Measurements from ENCODE around the gene SNX6. TPM values are rescaled to one million over a fixed set of nuclear protein-coding genes. Genes with fewer than 3 reads are reported as not detected.

The SNX6 gene
- total RNA-seq, 1 experiment from 2014 or later, result 69.3 TPM

GRCh38 chr14:34615507-34615906 is 14.4 kb downstream of the SNX6 start:
- Mint-ChIP-seq H3K27me3 (ENCODE audit: low read depth) (no peaks in the 10 kb centered on the region; the same call in 1 of the 2 replicates), H3K4me1 (no peaks in the 10 kb centered on the region), H3K36me3 (ENCODE audit: insufficient read depth in 1 of 3, low read depth in 3 of 3) (peaks cover 9 to 32% (median 25%) of the 10 kb centered on the region in 3 experiments; a peak in 6 of 7 replicates), H3K27ac (0 out of 7 replicates have a peak overlapping the region, but pooled peaks of 1 of the 3 experiments have one; percentile 15), H3K4me3 (no peak overlapping the region), H3K9me3 (no peaks in the 10 kb centered on the region)
- H2BK120ac ChIP-seq (ENCODE audit: low read depth, low read length, poor library complexity, severe bottlenecking), result no peak overlapping the region
- H3K14ac ChIP-seq (ENCODE audit: insufficient read depth, low read length), result no peak overlapping the region
- H4K5ac ChIP-seq (ENCODE audit: insufficient read length, low read depth, low read length), result no peak overlapping the region
- WGBS (ENCODE audit: extremely low coverage, insufficient read length, low lambda C conversion rate), result no CpG with 5 or more reads among the region's 6 CpGs
- DNase-seq, result no peak
- H3K27ac ChIP-seq (ENCODE audit: insufficient read length, low read depth, low read length), result no peak overlapping the region
- H2BK5ac ChIP-seq (ENCODE audit: insufficient read length, low read length), result no peak overlapping the region
- H3K9ac ChIP-seq (ENCODE audit: extremely low read depth, insufficient read length, low read length), result no peak overlapping the region
- H4K91ac ChIP-seq (ENCODE audit: insufficient read length, low read depth, low read length), result no peak overlapping the region
- H3K18ac ChIP-seq (ENCODE audit: insufficient read length, low read depth, low read length), result no peak overlapping the region
- no peaks in the 10 kb centered on the region for H3K79me2 ChIP-seq (ENCODE audit: insufficient read depth, low read length)
- no peak overlapping the region for H2AFZ ChIP-seq (ENCODE audit: low read length)
- H2BK20ac ChIP-seq (ENCODE audit: low read depth, low read length, poor library complexity, severe bottlenecking), result no peak overlapping the region
- H3K4ac ChIP-seq (ENCODE audit: low read depth, low read length), result no peak overlapping the region
- no peak overlapping the region for H2AK5ac ChIP-seq (ENCODE audit: insufficient read length, low read length)
- no peaks in the 10 kb centered on the region for H3K9me3 ChIP-seq (ENCODE audit: control insufficient read depth, low read depth, low read length)
- H3K27me3 ChIP-seq (ENCODE audit: insufficient read depth, low read length), result no peaks in the 10 kb centered on the region
- no peaks in the 10 kb centered on the region for H3K23me2 ChIP-seq (ENCODE audit: insufficient read length, low read depth, low read length, poor library complexity, severe bottlenecking)
- no peaks in the 10 kb centered on the region for H3K4me1 ChIP-seq (ENCODE audit: insufficient read depth, low read length)
- H3K23ac ChIP-seq (ENCODE audit: insufficient read length, low read depth, low read length), result no peak overlapping the region
- no peak overlapping the region for H3K4me2 ChIP-seq (ENCODE audit: insufficient read depth, insufficient read length, low read length)
- no peak overlapping the region for H2BK12ac ChIP-seq (ENCODE audit: insufficient read length, low read depth, low read length)
- H3T11ph ChIP-seq (ENCODE audit: low read length), result no peak overlapping the region
- no peak for TF ChIP-seq CTCF (conservative IDR thresholded peaks at IDR 0.05)
- no peaks in the 10 kb centered on the region for H3K79me1 ChIP-seq (ENCODE audit: insufficient read depth, low read depth, low read length, poor library complexity, severe bottlenecking)
- H3K56ac ChIP-seq (ENCODE audit: insufficient read length, low read depth, low read length), result no peak overlapping the region
- H4K8ac ChIP-seq (replicated peaks; ENCODE audit: insufficient read length, low read depth, low read length), result no peak overlapping the region
- no peak overlapping the region for H2BK15ac ChIP-seq (ENCODE audit: low read depth, low read length)
- H4K20me1 ChIP-seq (ENCODE audit: control insufficient read depth, insufficient read depth, insufficient read length), result no peaks in the 10 kb centered on the region

Data from H9 (cell line).